Endothelial cell of umbilical vein (primary cell): Measurements from ENCODE around the gene TMEM95.

Experiments
- CTCF ChIP-seq, 2 donors: IDR thresholded peaks; 1 replicate in 1 of 2; 2 replicates in 1 of 2; pipeline ENCODE4 v1.5.1; 2011; ENCODE audit warnings: low read length in 2 of 2, mild to moderate bottlenecking in 2 of 2, moderate library complexity in 2 of 2, control low read depth in 1 of 2, inconsistent platforms in 1 of 2, low read depth in 1 of 2; ENCODE audit not compliant: insufficient read depth in 1 of 2; ENCODE audit errors: extremely low read depth in 1 of 2
- EZH2 ChIP-seq: IDR thresholded peaks from 2 replicates; pipeline ENCODE4 v1.6.1; 2012; ENCODE audit warnings: borderline replicate concordance, low read depth, mild to moderate bottlenecking, moderate library complexity, low read length, inconsistent platforms; ENCODE audit not compliant: severe bottlenecking
- GATA2 ChIP-seq: IDR thresholded peaks from 2 replicates; pipeline ENCODE4 v1.7.0; 2011; ENCODE audit warnings: low read depth, mild to moderate bottlenecking, moderate library complexity, mixed read lengths, low read length; ENCODE audit not compliant: insufficient read length, insufficient read depth
- JUN ChIP-seq: IDR thresholded peaks from 2 replicates; pipeline ENCODE4 v1.6.1; 2011; ENCODE audit warnings: borderline replicate concordance, low read depth; ENCODE audit not compliant: insufficient read length, insufficient read depth
- MYC ChIP-seq: IDR thresholded peaks from one replicate; pipeline ENCODE4 v1.6.1; 2011; ENCODE audit warnings: mild to moderate bottlenecking, low read depth, low read length
- POLR2A ChIP-seq: IDR thresholded peaks from 2 replicates; pipeline ENCODE4 v1.6.1; 2012; ENCODE audit warnings: low read depth, mild to moderate bottlenecking, control low read depth, low read length
- POLR2AphosphoS5 ChIP-seq: IDR thresholded peaks from 2 replicates; pipeline ENCODE4 v1.6.1; 2012; ENCODE audit warnings: low read depth, mild to moderate bottlenecking, control low read depth, low read length, moderate library complexity; ENCODE audit not compliant: insufficient read depth
- TF ChIP-seq, protein P1 (sequence below): IDR thresholded peaks from 2 replicates; pipeline ENCODE4 v1.6.1; 2011; ENCODE audit not compliant: insufficient read depth, insufficient read length

- TF ChIP-seq MYC (no peak), CTCF (IDR thresholded peaks at IDR 0.05; ENCODE audit: extremely low read depth in 1 of 2, insufficient read depth in 1 of 2, low read depth in 1 of 2, low read length in 2 of 2) (no peak), POLR2AphosphoS5 (no peak), POLR2A (no peak), EZH2 (no peak), JUN (no peak), GATA2 (no peak)
- TF ChIP-seq, protein P1, sequence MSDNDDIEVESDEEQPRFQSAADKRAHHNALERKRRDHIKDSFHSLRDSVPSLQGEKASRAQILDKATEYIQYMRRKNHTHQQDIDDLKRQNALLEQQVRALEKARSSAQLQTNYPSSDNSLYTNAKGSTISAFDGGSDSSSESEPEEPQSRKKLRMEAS, result no peak
Observed at GRCh38 chr17:7346761-7347614, 8.0 kb upstream of the TMEM95 start.
